SK-N-MC (cell line): ENCODE data around the gene CST5.

Experiments used
- EZH2 ChIP-seq: fragments of 200-600 bp; sonication (generic); IDR thresholded peaks from one replicate; pipeline ENCODE4 v1.6.1; 2017; ENCODE audit warnings: antibody characterized with exemption
- FOXP2 ChIP-seq: optimal IDR thresholded peaks from 2 replicates; pipeline ENCODE3; 2011; ENCODE audit warnings: mild to moderate bottlenecking, moderate library complexity; ENCODE audit not compliant: insufficient read depth; ENCODE audit errors: extremely low read length, control extremely low read depth
- POLR2AphosphoS5 ChIP-seq: IDR thresholded peaks from 2 replicates; pipeline ENCODE4 v1.6.1; 2012; ENCODE audit warnings: mild to moderate bottlenecking, low read depth, low read length, borderline replicate concordance

DNA sequence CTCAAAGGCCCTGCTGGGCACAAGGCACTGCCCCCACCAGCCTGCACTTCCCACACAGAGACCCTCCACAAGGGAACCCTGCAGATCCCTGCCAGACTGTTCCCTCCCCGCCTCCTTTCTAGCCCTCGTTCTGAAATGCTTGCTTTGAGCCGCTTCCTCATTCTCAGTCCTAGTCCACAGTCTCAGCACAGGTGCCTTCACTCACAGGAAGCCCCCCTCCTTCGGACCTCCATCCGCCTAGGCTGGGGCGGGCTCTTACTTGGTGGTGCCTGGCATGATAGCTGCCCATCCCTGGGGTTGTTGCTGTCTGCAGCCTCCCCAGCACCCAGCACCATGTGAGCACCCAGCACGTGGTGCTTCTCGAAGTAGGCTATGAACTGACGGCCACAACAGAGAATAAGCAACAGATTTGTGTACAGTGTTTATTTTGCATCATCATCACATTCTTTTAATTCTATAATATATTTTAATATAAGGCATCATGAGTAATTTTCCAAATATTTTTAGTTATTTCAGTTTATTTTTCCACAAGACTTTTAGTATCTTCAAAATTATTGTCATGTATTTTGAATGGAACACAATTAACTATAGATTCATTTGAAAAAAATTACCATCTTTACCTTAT is 12.3 kb downstream of the CST5 start:
- TF ChIP-seq POLR2AphosphoS5 (no peak), EZH2 (no peak), FOXP2 (no peak)
